Prostate gland (tissue), 2 donors: Measurements from ENCODE around the gene SYT6.

Experiments
- POLR2AphosphoS5 ChIP-seq: sonication (generic); formaldehyde crosslinking; IDR thresholded peaks from one replicate; pipeline ENCODE4 v1.6.1; 2017; ENCODE audit warnings: antibody characterized with exemption
- TF ChIP-seq, protein P1 (sequence below), 4 experiments: fragments of 200-600 bp in 2 of 4; fragments of 450-650 bp in 2 of 4; sonication (generic) in 2 of 4; IDR thresholded peaks; 1 replicate in 3 of 4; 2 replicates in 1 of 4; pipeline ENCODE4 v1.5.1; 2016 to 2019; ENCODE audit warnings: antibody characterized with exemption in 4 of 4, mild to moderate bottlenecking in 2 of 4, moderate library complexity in 2 of 4

DNA sequence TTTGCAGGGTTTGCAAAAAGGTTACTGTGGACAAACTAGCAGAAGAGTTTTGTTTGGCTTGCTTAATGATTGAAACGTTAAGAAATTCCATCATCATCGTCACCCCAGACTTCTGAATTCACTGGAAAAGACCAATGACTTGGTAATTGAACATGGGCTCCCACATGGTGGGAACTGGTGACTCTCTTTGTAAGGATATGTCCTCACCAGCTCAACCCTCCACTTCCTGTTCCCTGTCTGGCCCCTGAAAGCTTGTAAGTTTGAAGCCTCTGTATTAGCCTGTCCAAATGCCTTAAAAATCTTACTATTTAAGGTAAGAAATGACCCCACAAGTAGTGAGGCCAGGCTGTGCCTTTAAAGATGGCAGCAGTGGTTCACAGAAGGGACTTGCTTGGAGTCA, 9.7 kb downstream of the SYT6 start:
- TF ChIP-seq, protein P1, sequence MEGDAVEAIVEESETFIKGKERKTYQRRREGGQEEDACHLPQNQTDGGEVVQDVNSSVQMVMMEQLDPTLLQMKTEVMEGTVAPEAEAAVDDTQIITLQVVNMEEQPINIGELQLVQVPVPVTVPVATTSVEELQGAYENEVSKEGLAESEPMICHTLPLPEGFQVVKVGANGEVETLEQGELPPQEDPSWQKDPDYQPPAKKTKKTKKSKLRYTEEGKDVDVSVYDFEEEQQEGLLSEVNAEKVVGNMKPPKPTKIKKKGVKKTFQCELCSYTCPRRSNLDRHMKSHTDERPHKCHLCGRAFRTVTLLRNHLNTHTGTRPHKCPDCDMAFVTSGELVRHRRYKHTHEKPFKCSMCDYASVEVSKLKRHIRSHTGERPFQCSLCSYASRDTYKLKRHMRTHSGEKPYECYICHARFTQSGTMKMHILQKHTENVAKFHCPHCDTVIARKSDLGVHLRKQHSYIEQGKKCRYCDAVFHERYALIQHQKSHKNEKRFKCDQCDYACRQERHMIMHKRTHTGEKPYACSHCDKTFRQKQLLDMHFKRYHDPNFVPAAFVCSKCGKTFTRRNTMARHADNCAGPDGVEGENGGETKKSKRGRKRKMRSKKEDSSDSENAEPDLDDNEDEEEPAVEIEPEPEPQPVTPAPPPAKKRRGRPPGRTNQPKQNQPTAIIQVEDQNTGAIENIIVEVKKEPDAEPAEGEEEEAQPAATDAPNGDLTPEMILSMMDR (IDR thresholded peaks at IDR 0.05): no peak
- TF ChIP-seq POLR2AphosphoS5: no peak
